Astrocyte of the spinal cord (primary cell): Measurements from ENCODE around the gene CDR2L.

Source experiments
- DNase-seq: peaks from one replicate; pipeline ENCODE4 v3.0.0; 2011; ENCODE audit warnings: low read depth, low spot score
- H3K4me3 ChIP-seq: 2 replicates; pipeline ENCODE4 v1.5.1; 2011; ENCODE audit warnings: low read depth, mild to moderate bottlenecking, low read length, moderate library complexity
- CTCF ChIP-seq: IDR thresholded peaks from 2 replicates; pipeline ENCODE4 v1.5.1; 2012; ENCODE audit warnings: low read depth, mild to moderate bottlenecking, low read length, inconsistent platforms
- in situ Hi-C: cut with HindIII; loops from 2 replicates; pipeline ENCODE4 v1.10.0; 2017; ENCODE audit warnings: low sequenced_read_pairs

The CDR2L gene

GRCh38 chr17:74994440-74994839, 7.0 kb downstream of the CDR2L start:
- DNase-seq, result no peak
- in situ Hi-C loops, result no loop called here
- TF ChIP-seq CTCF, result no peak
- no peak overlapping the region for H3K4me3 ChIP-seq

GRCh38 chr17:74995847-74996246, 8.4 kb downstream of the CDR2L start:
- in situ Hi-C loops, result no loop called here
- no peak for DNase-seq
- TF ChIP-seq CTCF, result no peak
- H3K4me3 ChIP-seq, result no peak overlapping the region

GRCh38 chr17:74998783-74999182, 11.4 kb downstream of the CDR2L start:
- in situ Hi-C loops, result no loop called here
- no peak overlapping the region for H3K4me3 ChIP-seq
- TF ChIP-seq CTCF, result no peak
- no peak for DNase-seq

- no peak for DNase-seq
- in situ Hi-C loops, result no loop called here
- TF ChIP-seq CTCF, result no peak
- no peak overlapping the region for H3K4me3 ChIP-seq
Observed at GRCh38 chr17:74999523-74999922, 12.1 kb downstream of the CDR2L start.

GRCh38 chr17:75001915-75002843, 14.7 kb downstream of the CDR2L start:
- no peak for TF ChIP-seq CTCF
- H3K4me3 ChIP-seq, result no peak overlapping the region
- DNase-seq, result no peak
- in situ Hi-C loops, result no loop called here

GRCh38 chr17:75003070-75003956, 15.9 kb downstream of the CDR2L start:
- in situ Hi-C loops, result no loop called here

More at GRCh38 chr17:75003070-75003956, 15.9 kb downstream of the CDR2L start:
- no peak for DNase-seq
- no peak for TF ChIP-seq CTCF
- H3K4me3 ChIP-seq, result no peak overlapping the region
